Thoracic aorta (tissue), 2 donors: ENCODE measurements around the gene PCSK4. TPM values are rescaled to one million over a fixed set of nuclear protein-coding genes. Genes with fewer than 3 reads are reported as not detected.

Source experiments
- ATAC-seq: fragments of 150-250 bp; one replicate; pipeline ENCODE4 v1.8.0; 2017; ENCODE audit warnings: low read depth; ENCODE audit not compliant: insufficient number of reproducible peaks, low FRiP score
- DNase-seq: peaks from one replicate; pipeline ENCODE4 v3.0.0-alpha.2; 2020; ENCODE audit warnings: low spot score
- H3K27ac ChIP-seq, 2 donors: fragments of 200-600 bp; sonication (generic); 1 replicate in 1 of 2; 2 replicates in 1 of 2; pipeline ENCODE4 v1.5.1; 2016; ENCODE audit warnings: mild to moderate bottlenecking in 2 of 2, moderate library complexity in 2 of 2
- H3K27me3 ChIP-seq: fragments of 200-600 bp; sonication (generic); replicated peaks from 2 replicates; pipeline ENCODE4 v1.6.0; 2016; ENCODE audit warnings: mild to moderate bottlenecking; ENCODE audit not compliant: insufficient read depth
- H3K36me3 ChIP-seq: fragments of 200-600 bp; sonication (generic); one replicate; pipeline ENCODE4 v1.5.1; 2016
- H3K4me1 ChIP-seq, 2 donors: fragments of 200-600 bp; sonication (generic); 1 replicate in 1 of 2; 2 replicates in 1 of 2; pipeline versions ENCODE4 v1.5.1 to v1.6.0; 2016; ENCODE audit warnings: low read depth in 2 of 2, mild to moderate bottlenecking in 1 of 2; ENCODE audit not compliant: control insufficient read depth in 1 of 2
- H3K4me3 ChIP-seq: fragments of 200-600 bp; sonication (generic); 2 replicates; pipeline ENCODE4 v1.5.1; 2016; ENCODE audit warnings: mild to moderate bottlenecking
- H3K9me3 ChIP-seq: fragments of 200-600 bp; sonication (generic); 2 replicates; pipeline ENCODE4 v1.5.1; 2016
- total RNA-seq, 2 donors: library from RNA; depleted of rRNA; stranded (reverse); fragments of >200 nt; gene quantifications; one replicate each; pipeline versions ENCODE4 v1.1.0 to v1.2.3, GENCODE V29; 2016
- TF ChIP-seq, protein P1 (sequence below): fragments of 200-600 bp; sonication (generic); IDR thresholded peaks from one replicate; pipeline ENCODE4 v1.5.1; 2019; ENCODE audit warnings: antibody characterized with exemption

PCSK4 gene
- total RNA-seq, 2 donors from 2014 or later = 0.56 to 0.68 TPM

DNA sequence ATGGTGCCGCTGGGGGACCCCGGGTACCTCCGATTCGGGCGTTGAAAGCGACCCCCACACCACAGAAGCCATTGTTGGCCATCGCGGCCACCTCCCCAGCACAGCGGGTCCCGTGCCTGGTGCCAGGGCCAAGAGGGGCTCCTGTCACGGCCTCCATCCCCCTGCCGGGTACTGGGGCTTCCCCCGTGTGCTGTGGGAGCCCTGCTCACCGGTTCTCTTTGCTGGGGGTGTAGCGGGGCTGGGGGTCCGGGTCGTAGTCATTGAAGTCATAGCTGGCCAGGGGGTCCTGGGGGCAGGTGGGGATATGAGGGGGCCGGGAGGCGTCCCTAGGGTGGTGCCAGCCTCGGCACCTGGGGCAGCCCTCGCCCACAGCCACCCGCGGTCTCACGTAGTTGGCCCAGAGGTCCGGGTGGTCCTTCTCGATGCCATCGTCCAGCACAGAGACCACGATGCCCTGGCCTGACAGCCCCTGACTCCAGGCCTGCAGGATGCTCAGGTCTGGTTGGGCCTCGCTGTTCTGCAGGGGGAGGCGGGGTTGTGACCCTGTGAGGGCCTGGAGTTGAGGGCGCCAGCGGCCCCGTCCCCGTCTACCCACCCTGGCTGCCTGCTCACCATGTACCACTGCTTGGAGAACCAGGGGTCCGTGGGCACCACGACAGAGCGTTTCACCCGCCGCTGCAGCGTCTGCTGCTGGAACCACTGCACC, 2.4 kb downstream of the PCSK4 start:
- ATAC-seq (no peak), DNase-seq (no peak)
- Histone ChIP-seq H3K4me1 (peaks cover 6 to 17% of the 10 kb centered on the region in 2 donors), H3K27ac (no peak overlapping the region), H3K4me3 (no peak overlapping the region), H3K27me3 (no peaks in the 10 kb centered on the region), H3K36me3 (no peaks in the 10 kb centered on the region), H3K9me3 (no peaks in the 10 kb centered on the region)
- TF ChIP-seq, protein P1, sequence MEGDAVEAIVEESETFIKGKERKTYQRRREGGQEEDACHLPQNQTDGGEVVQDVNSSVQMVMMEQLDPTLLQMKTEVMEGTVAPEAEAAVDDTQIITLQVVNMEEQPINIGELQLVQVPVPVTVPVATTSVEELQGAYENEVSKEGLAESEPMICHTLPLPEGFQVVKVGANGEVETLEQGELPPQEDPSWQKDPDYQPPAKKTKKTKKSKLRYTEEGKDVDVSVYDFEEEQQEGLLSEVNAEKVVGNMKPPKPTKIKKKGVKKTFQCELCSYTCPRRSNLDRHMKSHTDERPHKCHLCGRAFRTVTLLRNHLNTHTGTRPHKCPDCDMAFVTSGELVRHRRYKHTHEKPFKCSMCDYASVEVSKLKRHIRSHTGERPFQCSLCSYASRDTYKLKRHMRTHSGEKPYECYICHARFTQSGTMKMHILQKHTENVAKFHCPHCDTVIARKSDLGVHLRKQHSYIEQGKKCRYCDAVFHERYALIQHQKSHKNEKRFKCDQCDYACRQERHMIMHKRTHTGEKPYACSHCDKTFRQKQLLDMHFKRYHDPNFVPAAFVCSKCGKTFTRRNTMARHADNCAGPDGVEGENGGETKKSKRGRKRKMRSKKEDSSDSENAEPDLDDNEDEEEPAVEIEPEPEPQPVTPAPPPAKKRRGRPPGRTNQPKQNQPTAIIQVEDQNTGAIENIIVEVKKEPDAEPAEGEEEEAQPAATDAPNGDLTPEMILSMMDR = no peak

- Histone ChIP-seq H3K9me3 (no peaks in the 10 kb centered on the region), H3K27ac (no peak overlapping the region), H3K36me3 (no peaks in the 10 kb centered on the region), H3K4me1 (peaks cover 6 to 17% of the 10 kb centered on the region in 2 donors), H3K27me3 (no peaks in the 10 kb centered on the region), H3K4me3 (no peak overlapping the region)
- DNase-seq (no peak), ATAC-seq (no peak)
- TF ChIP-seq, protein P1 = no peak
Observed at GRCh38 chr19:1486720-1487575, 3.2 kb downstream of the PCSK4 start.

- Histone ChIP-seq H3K4me1 (peaks cover 0 to 5% of the 10 kb centered on the region in 2 donors), H3K36me3 (no peaks in the 10 kb centered on the region), H3K9me3 (no peaks in the 10 kb centered on the region), H3K27me3 (no peaks in the 10 kb centered on the region), H3K4me3 (no peak overlapping the region), H3K27ac (no peak overlapping the region)
- TF ChIP-seq, protein P1 = no peak
- DNase-seq = no peak
- ATAC-seq = no peak
Observed at GRCh38 chr19:1483979-1484428, 6.1 kb downstream of the PCSK4 start.

DNA sequence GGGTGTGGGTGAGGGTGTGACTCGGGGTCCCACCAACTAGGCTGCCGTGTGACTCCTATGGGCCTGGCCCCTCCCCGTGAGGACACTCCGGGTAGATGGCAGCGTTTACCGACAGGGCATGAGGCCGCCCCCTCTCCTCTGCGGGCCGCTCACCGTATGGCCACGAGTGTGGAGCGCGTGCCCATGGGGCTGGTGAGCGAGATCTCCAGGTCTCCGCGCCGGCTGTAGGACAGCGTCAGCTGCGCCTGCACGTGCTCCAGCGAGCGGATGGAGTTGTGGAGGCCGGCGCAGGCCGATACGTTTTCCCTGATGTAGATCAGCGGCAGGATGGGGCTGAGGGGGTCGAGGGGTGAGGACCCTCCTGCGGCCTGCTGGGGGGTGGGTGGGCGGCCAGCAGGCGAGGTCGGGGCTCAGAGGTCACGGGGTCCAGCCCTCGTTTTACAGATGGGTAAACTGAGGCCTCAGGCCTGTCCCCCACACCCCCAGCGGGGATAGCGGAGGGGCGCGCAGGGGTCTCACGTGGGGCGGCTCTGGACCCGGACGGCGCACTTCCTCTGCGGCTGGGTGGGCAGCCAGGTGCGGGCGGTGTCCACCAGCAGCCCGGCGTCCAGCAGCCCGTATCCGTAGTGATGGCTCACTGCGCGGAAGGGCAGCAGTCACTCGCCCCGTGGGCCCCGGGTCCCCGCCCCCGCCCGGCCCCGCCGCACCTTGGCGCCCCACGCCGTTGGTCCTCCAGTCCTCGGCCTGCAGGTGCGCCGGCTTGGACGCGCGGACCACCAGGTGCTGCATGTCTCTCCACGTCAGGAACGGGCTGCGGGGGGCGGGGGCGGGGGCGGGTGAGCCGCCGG, 6.8 kb downstream of the PCSK4 start:
- H3K4me1 ChIP-seq = peaks cover under 1 to 9% of the 10 kb centered on the region in 2 donors
- DNase-seq (no peak), ATAC-seq (no peak)
- no peak overlapping the region for H3K27ac ChIP-seq
- no peaks in the 10 kb centered on the region for H3K9me3 ChIP-seq
- no peaks in the 10 kb centered on the region for H3K27me3 ChIP-seq
- H3K4me3 ChIP-seq = no peak overlapping the region
- TF ChIP-seq, protein P1 = no peak
- H3K36me3 ChIP-seq = no peaks in the 10 kb centered on the region
